HG02798 (cell line): ENCODE measurements around the gene EPHA8.

Experiments used
- ATAC-seq: cut with Tn5 transposase; IDR thresholded peaks from one replicate; pipeline ENCODE4 v1.9.1; 2021; ENCODE audit warnings: mild to moderate bottlenecking; ENCODE audit not compliant: unreplicated experiment, poor library complexity

The EPHA8 gene

DNA sequence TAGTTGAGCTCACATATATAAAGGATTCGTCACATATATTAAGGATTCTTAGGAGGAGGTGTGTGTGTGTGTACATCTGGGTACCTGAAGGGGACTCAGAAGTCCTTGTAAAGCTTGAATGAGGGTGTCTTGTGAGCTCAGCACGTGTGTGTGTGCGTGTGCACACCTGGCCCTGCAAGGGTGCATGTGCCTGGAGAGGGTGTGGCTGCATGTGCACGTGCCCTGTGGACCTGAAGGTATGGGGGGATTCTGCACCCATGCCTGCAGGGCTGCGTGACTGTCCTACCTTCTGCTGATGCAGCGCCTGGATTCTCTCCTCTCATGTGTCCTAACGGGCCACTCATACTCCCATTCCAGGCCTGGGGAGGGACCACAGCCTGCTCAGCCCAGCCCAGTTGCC, 24.0 kb downstream of the EPHA8 start:
- ATAC-seq: no peak

DNA sequence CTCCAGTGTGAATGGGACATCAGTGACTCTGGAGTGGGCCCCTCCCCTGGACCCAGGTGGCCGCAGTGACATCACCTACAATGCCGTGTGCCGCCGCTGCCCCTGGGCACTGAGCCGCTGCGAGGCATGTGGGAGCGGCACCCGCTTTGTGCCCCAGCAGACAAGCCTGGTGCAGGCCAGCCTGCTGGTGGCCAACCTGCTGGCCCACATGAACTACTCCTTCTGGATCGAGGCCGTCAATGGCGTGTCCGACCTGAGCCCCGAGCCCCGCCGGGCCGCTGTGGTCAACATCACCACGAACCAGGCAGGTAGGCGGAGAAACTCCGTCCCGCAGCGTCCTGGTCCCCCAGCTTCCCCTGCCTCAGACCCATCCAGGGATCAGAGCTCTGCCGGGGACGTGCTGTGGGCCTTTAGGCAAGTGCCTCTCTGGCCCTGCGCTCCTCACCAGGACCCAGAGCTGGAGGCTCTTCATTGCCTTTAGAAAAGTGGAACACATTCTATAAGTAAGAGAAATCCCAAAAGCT, 25.7 kb downstream of the EPHA8 start:
- ATAC-seq: no peak

DNA sequence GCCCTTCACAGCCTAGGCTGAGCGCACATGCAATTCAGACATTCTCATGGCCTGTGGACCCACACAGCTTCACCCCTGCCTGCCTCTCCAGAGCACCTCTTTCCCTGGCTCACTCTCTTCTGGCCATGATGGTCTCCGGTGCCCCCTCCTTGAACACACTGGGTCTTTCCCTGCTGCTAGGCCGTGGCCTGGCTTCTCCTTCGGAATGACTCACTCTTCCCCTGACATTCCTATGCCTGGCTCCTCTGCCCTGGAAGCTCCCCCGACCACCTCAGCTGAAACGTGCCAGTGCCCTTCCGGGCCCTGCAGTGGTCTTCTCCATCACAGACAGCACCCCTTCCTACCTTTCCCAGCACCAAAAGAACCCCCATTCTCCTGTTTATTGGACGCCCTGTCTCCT, 28.3 kb downstream of the EPHA8 start:
- no peak for ATAC-seq

DNA sequence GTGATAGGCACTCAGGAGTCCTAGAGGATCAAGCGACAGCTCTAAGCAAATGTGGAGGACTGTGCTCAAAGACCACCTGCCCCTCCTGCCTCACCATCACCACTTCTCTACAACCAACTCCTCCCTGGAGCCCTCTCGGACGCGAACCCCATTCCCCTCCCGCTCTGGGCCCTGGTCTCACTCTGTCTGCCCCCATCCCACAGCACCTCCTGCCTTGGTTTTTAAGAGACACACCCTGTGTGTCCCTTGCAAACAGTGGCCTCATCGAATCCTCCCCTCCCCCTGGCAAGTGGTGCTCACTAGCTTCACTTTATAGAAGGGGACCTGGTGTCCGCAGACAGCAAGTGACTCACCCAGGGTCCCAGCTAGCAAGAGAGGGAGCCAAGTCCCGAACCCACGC, 28.8 kb downstream of the EPHA8 start:
- ATAC-seq: no peak

DNA sequence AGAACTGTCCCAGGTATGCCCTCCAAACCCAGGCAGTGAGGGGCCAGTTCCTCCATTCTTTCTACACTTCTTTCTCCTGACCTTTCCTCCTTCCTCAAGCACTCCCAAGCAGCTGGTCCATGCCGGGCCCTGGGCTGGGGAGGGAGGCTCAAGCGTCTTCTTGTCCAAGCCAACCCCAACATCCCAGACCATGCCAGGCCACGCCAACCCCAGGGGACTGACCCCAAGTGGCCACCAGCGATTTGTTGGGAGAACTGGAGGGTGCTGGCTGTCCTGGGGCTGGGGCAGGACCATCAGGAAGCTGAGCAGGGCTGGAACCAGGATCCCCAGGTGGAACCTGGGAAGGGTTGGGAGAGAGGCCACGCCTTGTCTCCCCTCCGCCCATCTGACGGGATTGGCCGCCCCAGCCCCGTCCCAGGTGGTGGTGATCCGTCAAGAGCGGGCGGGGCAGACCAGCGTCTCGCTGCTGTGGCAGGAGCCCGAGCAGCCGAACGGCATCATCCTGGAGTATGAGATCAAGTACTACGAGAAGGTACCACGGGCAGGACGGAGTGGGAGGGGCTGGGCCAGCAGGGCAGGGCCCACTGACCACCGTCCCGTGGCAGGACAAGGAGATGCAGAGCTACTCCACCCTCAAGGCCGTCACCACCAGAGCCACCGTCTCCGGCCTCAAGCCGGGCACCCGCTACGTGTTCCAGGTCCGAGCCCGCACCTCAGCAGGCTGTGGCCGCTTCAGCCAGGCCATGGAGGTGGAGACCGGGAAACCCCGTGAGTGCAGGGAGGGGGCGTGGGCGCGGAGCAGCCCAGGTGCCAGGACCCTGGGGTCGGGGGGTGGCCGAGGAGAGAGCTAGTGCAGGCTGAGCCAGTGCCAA, 29.9 kb downstream of the EPHA8 start:
- no peak for ATAC-seq

DNA sequence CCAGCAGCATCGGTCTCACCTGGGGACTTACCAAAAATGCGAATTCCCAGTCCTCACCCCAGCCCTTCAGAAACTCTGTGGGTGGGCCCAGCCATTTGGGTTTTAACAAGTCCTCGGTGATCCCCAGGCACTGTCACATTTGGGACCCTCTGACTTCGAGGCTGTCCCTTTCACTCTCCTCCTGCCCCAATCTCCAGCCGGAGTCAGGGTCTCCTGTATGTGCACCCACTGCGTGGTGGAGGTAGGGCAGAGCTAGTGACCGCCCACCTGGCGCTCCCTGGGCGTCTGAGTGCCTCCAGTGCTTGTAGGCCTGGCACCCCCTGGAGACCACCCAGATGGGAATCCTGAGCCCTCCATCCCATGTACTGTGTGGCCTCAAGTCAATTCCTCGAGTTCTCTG, 31.1 kb downstream of the EPHA8 start:
- no peak for ATAC-seq

DNA sequence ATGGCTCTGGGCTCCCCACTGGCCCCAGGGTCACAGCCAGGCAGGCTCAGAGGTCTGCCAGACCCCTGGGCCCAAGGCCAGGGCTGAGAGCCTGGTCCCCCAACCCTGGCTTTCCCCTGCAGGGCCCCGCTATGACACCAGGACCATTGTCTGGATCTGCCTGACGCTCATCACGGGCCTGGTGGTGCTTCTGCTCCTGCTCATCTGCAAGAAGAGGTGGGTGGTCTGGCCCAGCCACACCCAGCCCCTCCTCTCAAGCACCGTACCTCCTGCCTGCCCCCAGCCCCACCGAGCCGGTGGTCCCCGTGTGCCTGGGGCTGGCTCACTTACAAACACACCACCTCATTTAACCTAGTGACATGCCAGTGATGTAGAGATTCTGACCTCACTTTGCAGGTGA, 31.8 kb downstream of the EPHA8 start:
- no peak for ATAC-seq

DNA sequence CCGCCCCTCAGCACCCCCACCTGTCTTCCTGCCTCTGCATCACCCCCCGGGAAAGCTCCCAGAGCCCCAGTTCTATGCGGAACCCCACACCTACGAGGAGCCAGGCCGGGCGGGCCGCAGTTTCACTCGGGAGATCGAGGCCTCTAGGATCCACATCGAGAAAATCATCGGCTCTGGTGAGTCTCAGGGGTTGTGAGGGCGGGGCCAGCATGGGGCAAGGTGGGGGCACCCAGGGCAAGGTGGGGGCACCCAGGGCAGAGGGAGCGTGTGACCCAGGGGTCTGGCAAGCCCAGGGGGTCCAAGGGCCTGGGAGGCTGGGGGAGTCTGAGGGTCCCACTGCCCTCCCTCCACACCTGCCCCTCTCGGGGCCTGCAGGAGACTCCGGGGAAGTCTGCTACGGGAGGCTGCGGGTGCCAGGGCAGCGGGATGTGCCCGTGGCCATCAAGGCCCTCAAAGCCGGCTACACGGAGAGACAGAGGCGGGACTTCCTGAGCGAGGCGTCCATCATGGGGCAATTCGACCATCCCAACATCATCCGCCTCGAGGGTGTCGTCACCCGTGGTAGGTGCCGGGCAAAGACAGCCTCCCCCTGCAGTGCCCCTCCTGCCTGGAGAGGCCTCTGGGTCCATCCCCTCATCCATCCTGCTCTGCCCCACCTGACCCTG, 34.1 kb downstream of the EPHA8 start:
- ATAC-seq: no peak

DNA sequence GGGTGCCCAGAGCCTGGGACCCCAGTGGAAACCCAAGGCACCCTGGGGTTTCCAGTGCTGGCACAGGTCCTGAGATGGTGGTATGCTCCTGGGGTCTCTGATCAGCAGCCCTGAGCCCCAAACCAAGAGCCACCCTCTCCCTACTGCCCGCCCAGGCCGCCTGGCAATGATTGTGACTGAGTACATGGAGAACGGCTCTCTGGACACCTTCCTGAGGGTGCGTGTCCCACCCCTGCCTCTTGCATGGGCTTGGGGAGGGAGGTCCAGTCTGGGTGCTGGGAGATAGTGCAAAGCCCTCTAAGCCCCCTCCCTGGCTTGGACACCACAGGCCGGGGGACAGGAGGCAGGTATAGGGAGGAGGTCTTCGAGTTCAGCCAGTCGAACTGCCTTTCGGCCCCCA, 34.7 kb downstream of the EPHA8 start:
- no peak for ATAC-seq

DNA sequence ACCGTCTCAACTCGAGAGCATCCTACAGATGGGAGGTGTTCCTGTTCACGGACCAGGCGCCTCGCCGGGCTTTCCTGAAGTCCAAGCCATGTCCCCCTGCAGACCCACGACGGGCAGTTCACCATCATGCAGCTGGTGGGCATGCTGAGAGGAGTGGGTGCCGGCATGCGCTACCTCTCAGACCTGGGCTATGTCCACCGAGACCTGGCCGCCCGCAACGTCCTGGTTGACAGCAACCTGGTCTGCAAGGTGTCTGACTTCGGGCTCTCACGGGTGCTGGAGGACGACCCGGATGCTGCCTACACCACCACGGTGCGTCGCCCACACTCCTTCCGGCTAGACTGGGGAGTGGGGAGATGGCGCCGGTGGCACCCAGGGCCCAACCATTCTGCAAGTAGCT, 35.4 kb downstream of the EPHA8 start:
- no peak for ATAC-seq

DNA sequence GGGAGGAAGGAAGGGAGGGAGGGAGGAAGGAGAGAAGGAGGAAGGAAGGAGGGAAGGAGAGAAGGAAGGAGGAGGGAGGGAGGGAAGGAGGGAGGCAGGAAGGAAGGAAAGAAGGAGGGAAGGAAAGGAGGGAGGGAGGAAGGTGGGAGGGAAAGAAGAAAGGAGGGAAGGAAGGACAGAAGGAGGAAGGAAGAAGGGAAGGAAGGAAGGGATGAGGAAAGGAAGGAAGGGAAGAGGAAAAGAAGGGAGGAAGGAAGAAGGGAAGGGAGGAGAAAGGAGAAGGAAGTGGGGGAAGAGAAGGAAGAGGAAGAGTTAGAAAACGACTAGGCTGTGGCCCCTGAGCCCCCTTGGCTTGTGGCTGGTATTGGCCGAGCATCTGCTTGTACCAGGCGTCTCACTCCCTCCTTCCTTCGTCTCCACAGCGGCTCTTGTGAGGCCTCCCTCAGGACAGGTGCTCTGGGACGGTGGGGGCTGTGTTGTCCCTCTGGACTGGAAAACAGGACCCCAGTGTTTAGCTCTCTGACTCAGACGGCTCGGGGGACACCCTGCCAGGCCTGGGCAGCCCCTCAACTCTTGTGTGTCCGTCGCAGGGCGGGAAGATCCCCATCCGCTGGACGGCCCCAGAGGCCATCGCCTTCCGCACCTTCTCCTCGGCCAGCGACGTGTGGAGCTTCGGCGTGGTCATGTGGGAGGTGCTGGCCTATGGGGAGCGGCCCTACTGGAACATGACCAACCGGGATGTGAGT, 37.0 kb downstream of the EPHA8 start:
- no peak for ATAC-seq

DNA sequence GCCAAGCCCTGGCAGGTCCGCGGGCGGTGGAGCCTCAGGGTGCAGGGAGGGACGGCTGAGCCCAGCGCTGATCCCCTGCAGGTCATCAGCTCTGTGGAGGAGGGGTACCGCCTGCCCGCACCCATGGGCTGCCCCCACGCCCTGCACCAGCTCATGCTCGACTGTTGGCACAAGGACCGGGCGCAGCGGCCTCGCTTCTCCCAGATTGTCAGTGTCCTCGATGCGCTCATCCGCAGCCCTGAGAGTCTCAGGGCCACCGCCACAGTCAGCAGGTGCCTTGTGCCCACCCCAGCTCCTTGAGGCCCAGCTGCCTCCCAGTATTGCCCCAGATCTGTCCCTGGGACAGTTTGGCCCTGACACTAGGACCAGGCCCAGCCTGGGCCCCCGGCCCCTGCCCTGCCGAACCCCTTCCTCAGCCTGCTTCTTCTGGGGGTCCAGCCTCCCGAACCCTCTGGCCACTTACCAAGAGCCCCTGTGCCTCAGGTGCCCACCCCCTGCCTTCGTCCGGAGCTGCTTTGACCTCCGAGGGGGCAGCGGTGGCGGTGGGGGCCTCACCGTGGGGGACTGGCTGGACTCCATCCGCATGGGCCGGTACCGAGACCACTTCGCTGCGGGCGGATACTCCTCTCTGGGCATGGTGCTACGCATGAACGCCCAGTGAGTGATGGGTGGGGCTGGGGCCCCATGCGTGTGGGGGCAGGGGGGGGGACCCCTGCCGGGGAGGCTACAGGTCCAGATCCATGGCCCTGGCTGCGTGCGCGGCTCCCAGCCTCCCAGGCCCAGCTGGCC, 37.7 kb downstream of the EPHA8 start:
- ATAC-seq: no peak

DNA sequence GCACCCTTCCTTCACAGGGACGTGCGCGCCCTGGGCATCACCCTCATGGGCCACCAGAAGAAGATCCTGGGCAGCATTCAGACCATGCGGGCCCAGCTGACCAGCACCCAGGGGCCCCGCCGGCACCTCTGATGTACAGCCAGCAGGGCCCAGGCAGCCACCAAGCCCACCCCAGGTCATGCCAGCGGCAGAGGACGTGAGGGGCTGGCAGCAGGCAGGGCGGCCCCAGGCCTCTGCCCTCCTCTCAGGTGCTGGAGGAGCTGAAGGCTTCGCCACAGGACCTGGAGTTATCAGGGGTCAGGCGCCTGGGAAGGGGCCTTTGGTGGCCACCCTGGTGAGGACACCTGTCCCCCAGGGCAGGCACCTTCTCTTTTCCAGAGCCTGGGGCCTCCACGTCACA, 38.3 kb downstream of the EPHA8 start:
- ATAC-seq: no peak

DNA sequence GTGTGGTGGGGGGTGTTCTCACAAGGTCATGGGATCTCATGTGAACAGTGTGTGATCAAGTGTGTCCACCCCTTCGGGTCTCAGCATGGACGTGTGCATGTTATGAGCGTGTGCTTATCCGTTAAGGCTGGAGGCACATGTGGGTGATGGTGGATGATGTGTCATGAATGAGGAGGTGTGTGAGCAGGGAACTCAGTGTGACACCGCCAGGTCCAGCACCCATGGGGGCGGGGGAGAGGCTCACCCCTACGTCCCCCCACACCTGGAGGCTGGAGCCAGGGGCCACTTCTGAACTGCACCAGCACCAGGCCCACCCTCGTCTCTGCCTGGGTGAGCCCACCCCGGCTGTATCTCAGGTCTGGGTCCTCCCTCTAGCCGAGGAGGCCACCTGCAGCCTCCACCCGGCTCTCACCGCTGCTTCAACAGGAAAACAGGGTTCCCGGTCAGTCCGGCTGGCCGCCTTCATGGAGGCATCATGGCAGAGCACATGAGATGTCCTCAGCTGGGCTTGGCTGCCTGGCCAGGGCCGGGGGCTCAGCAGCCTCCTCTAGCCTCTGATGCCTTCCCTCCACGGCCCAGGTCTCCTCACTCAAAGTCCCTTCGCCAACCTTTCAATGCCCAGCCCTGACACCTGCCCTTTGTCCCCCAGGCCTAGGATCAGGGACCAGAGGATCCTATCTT, 38.9 kb downstream of the EPHA8 start:
- ATAC-seq: no peak

DNA sequence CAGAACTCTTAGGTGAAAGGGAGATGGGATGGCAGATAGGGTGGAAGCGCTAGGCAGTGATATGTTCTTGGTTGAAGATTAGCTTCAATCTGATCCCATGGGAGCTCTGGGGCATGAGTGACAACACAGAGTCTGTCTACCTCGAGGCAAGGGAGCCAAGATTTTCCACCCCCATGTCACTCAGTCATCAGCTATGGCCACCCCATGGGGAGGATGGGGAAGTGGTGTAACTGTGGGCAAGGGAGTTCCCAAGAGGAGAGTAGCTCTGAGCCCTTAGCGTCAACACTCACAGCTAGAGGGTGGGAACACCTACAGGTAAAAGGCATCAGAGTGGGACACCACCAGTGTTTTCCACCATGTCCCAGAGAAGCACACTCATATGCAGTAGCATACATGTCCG, 42.9 kb downstream of the EPHA8 start:
- no peak for ATAC-seq

DNA sequence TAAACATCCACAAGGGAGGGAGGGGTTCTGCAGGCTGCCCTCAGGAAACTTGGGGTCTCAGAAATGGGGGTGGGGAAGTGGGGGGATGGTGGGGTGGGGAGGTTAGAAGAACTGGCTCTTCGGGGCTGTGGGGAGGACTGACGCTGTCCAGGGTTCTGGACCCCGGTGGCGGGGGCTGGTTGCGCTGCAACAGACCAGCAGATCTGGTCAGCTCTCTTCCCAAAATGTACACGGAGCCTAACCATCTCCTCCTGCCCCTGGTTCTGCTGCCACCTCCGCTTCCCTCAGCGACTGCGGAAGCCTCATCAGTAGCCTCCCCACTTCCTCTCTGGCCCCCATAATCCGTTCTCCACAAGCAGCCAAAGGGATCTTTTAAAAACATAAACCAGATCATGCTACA, 43.9 kb downstream of the EPHA8 start:
- no peak for ATAC-seq

DNA sequence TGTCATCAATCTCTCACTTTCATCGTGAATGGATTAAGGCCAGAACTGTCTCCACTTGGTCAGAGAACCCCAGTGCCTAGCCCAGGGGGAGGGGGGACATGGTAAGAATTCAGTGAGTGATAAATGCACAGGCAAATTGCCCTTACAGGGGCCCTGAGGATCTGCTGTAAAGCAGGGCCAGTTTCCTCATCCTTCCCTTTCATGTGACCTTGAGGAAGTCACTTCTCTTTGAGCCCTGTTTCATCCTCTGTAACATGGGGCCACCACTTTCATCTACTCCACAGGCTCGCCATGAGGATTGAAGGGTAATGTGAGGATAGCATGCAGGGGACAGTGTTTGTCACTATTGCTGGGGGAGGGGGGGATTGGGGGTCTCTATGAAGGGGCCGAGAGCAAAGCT, 45.1 kb downstream of the EPHA8 start:
- no peak for ATAC-seq

DNA sequence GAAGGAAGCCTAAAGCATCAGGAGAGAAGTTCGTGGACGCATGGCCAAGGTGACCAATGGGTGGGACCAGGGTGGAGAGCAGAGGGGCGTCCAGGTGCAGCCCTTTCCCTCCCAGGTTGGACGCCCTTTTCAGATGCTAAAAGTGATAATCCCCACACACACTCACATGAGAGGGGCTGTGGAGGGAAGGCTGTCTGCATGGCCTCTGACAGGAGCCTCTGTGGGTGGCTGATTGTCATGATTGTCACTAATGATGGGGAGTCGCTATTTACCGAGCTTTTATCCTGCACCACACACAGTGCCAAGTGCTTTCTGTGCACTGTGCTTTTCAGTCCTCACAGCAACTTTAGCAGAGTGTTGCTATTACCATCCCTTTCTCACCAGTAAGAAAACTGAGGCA, 46.0 kb downstream of the EPHA8 start:
- no peak for ATAC-seq

DNA sequence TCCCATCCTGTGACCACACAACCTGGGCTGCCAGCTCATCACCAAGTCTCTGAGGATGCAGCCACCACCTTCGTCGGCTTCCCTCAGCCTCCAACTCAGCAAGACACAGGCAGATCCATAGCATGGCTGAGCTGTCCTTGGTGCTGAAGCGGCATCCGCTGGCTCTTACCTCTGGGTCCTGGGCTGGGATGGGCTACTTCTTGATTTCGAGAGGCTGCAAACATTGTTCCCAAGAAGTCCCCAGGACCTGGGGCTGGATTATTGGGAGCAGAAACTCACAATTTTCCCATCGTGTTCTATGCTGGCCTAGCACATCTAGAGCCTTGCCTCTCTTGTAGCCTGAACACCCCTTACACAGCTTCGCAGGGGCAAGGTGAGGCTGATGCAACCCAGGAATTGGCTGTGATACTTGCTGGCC, 48.2 kb downstream of the EPHA8 start:
- ATAC-seq: no peak
